HG03469 (cell line): ENCODE measurements around the gene OR2B3.
"Not testable (repeated sequence)": the region's sequence is repeated elsewhere in the genome, so short reads cannot be mapped to it uniquely, and the experiment has no call there.

Experiments
- ATAC-seq: cut with Tn5 transposase; IDR thresholded peaks from one replicate; pipeline ENCODE4 v1.9.1; 2021; ENCODE audit warnings: mild to moderate bottlenecking, moderate library complexity, moderate number of reproducible peaks; ENCODE audit not compliant: unreplicated experiment

Gene OR2B3, protein sequence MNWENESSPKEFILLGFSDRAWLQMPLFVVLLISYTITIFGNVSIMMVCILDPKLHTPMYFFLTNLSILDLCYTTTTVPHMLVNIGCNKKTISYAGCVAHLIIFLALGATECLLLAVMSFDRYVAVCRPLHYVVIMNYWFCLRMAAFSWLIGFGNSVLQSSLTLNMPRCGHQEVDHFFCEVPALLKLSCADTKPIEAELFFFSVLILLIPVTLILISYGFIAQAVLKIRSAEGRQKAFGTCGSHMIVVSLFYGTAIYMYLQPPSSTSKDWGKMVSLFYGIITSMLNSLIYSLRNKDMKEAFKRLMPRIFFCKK

DNA sequence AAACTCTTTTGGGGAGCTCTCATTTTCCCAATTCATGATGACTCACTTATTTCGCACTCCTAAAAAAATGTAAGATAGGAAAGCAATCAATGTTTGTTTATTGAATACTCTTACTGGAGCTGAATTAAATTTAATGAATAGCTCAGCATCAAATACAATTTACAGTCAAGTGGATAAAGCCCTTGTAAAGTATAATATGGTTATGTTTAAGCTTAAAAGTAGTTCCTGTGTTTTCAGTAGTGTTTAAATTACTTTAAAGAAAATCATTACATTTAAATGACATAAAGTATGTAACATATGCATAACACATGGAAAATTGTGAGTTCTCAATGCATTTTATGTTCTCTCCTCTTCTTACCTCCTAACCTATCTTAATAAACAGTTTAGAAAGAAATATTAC, at the start of gene OR2B3:
OR2B3 (minus strand) TSS at position 101 of the 400 bp plus-strand sequence; CDS start at position 36, 65 bp downstream.
- no peak for ATAC-seq

DNA sequence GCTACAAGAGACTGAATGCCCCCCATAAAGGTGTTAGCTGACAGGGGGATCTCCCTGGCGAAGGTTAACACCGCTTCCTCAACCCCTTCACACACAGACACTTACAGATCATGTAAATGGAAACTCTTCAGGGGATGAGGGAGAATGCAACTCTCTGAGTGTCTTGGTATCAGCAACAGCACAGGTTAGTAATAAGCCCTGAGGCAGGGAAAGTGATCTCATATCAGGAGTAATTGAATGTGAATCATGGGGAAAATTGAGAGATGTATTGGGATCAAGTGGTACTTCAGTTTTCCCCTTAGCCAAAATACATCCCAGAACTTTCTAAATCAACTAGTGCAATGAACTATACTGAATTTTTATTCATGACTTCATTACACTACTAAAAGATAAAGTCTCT, 44.6 kb upstream of the OR2B3 start:
- no peak for ATAC-seq

DNA sequence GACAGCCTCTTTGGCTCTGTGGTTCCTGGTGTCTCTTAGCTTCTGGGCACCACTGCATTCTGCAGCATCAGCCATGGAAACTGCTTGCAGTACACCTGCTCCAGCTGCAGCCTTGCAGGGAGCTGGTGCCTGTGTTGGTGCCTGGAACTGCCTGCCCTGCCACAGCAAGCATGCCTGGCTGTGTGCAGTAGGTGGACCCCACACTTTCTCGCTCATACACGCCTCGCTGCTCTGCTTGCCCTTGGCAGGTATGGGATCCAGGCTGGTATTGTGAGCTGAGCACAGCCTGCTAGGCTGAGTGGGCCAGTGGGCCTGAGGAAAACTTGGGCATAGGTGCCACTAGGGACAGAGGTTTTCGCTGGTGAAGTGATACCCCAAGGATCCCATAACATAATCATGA, 43.5 kb upstream of the OR2B3 start:
- ATAC-seq = no peak

DNA sequence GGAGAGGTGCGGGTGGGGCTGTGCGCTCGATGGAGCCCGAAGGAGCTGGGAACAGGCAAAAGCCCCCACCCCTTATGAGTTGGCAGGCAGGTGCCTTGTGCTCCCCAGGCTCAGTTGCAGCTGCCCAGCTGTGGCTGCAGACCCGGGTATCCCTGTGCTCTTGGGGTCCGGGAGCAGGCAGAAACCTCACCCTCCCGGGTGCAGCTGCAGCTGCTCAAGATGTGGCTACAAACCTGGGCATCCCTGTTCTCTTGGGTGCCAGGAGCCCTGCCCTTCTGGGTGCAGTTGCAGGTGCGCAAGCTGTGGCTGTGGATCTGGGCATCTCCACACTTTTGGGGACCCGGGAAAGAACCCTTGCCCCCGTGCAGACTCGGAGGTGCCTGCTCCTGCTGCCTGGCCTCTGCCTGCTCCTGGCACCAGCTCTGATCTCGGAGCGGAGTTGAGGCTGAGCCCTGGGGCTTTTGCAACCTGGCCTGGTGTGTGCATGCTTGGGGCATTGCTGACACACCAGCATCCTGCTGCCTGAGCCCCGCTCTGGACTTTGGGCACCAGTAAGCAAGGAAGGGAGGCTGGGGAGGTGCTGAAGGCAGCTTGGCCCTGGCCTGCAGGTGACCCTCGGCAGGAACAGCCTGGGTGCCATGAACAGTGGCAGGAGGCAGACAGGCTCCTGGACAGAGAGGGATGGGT, 42.4 kb upstream of the OR2B3 start:
- ATAC-seq = no peak

DNA sequence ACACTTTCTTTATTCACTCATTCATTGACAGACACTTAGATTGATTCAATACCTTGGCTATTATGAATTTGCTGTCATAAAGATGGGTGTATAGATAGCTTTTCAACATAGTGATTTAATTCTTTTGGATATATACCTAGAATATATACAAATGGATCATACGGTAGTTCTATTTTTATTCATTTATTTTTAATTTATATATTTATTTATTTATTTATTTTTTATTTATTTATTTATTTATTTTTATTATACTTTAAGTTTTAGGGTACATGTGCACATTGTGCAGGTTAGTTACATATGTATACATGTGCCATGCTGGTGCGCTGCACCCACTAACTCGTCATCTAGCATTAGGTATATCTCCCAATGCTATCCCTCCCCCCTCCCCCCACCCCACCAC, 27.9 kb upstream of the OR2B3 start:
- not testable (repeated sequence) for ATAC-seq

DNA sequence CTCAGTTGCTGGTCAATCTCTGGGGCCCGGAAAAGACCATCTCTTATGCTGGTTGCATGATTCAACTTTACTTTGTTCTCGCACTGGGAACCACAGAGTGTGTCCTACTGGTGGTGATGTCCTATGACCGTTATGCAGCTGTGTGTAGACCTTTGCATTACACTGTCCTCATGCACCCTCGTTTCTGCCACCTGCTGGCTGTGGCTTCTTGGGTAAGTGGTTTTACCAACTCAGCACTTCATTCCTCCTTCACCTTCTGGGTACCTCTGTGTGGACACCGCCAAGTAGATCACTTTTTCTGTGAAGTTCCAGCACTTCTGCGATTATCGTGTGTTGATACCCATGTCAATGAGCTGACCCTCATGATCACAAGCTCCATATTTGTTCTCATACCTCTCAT, 25.0 kb upstream of the OR2B3 start:
- ATAC-seq = no peak

DNA sequence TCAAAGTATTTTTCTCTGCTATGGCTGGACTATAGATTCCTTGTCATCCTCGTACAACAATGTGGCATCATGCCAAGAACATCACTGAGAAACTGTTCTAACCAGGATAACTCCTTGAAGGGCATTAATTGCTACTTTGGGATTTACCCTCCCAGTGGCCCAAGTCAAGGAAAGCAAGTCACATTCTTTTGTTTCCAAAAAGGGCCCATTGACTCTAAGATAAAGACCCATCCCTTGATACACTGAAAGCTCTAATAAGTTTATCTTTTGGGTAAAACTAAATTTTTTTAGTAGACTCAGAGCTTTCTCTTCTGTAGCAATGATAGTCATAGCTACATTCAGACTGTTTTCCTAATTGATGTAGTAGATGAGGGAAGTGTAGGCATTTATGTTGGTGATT, 20.6 kb upstream of the OR2B3 start, which contains the start of gene OR2J3:
OR2J3 (plus strand) TSS at position 301 of the 400 bp plus-strand sequence. CDS start 3,833 bp downstream, outside the sequence.
- no peak for ATAC-seq

DNA sequence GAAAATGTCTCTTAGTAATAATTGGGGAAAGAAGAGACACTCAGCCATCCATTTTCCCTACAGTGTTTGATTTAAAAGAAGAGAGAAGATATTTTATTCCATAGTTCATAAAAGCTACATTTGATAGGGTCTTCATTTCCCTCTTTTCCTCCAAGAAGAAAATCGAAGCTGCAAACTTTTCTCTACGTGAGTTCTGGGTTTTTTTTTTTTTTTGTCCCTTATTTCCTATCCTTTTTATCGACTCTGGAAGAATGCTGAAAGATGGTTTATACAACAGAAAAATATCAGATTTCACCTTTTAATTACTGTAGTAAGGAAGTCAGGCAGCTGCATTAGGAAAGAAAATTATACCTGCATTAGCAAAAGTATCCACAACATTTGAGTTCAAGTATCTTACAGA, 12.1 kb upstream of the OR2B3 start, which contains the start of gene OR2J1:
OR2J1 (plus strand) TSS at position 301 of the 400 bp plus-strand sequence. CDS start 1,453 bp downstream, outside the sequence.
- no peak for ATAC-seq

DNA sequence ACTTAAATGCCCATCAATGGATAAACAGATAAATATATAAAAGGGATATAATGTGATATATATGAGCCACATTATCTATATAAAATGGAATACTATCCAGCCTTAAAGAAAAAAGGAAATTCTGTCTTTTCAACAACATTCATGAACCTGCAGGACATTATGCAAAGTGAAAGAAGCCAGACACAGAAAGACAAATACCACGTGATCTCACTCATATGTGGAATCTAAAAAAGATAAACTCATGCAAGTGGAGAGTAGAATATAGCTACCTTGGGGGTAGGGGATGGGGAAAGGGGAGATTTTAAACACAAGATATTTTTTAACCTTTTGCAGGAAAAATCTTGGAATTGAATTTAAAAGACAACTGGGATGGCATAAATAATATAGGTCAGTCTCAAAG, 10.7 kb upstream of the OR2B3 start:
- ATAC-seq = no peak

DNA sequence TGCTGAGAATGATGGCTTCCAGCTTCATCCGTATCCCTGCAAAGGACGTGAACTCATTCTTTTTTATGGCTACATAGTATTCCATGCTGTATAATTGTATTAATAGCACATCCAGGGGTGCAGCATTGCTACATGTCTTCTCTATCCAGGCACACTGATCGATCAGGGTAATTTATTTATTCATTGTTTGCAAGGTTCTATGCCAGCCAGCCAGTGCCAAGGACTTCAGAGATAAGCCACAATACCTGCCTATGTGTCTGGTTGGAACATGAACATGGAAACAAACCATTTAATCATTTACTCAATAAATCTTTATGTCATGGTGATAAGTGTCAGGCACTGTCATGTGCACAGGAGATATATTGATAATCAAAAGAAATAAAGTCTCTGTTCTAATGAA, 5.8 kb upstream of the OR2B3 start:
- no peak for ATAC-seq

DNA sequence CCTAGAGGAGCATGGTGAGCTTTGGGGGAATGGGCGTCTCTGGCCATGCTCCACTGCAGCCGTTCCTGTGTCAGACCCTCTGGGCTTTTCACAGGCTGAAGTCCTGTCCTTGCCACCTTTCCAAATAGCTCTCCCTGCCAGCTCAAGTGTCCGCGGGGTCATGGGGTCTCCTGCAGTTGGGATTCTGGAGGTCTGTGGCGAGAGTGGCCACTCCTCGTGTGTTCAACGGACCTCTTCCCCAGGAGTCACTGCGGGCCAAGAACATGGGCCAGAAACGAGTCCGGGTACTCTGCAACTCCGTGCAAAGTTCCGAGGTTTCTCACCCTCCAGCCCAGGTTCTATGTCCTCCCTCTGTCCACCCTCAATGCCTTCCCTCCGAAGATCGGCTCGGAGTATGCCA, 4.7 kb downstream of the OR2B3 start:
- no peak for ATAC-seq

DNA sequence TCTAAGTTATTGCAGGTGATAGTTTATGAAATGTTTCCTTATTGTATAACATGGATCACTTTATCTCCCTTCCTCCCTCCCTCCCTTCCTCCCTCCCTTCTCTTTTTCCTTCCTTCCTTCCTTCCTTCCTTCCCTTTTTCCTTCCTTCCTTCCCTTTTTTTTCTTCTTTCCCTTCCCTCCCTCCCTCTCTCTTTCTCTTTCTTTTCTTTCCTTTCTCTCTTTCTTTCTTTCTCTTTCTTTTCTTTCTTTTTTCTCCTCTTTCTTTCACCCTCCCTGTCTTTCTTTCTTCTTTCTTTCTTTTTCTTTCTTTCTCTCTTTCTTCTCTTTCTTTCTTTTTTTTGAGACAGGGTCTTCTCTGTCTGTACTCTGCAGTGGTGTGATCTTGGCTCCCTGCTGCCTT, 5.8 kb downstream of the OR2B3 start:
- no peak for ATAC-seq

DNA sequence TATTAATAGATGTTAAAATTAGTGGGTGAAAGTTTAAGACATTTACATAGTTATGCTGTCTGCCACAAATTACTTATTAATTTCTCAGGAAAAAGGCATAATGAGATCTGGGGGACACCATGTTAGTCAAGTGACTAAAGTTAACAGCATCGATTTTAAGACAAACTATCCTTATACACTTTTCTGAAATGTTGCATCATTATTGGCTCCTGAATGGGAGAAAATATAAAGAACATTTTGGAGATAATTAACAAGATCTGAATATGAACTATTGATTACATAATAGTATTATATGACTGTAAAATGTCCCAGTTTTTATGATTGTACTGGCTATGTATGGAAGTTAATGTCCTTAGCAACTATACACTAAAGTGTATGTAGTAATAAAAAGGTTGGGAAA, 7.9 kb downstream of the OR2B3 start:
- no peak for ATAC-seq

DNA sequence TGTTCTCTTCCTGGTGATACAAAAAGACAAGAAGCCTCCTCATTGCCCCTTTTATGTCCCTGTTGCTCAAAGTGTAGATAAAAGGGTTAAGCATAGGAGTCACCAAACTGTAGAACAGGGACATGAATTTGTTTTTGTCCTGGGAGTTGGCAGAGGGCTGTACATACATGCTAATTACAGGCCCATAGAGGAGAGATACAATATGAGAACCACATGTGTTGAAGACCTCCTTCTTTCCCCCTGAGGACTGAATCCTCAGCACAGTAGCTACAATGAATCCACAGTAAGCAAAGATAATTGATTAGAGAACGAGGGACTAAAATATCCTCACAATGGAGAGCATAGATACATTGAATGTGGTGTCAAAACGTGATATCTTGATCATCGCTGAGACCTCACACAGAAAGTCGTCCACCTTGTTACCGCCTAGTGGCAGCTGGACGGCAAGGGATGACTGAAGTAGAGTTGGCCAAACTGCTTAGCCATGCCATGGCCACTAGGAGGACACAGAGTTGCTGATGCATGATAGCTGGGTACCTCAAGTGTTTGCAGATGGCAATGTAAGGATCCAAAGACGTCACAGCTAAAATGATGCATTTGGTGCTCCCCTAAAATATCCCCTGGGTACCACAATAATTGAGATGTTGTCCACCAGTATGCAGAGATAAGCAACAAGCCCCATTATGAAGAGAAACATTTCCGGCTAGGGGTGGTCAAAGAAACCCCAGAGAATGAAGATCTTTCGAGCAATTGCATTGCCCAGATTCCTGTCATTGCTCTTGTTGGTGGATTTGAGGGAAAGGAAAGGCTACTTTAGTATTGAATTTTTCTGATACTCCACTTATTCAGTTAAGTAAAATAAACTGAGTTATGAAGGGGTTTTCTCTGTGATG, 15.0 kb downstream of the OR2B3 start:
- ATAC-seq = no peak

DNA sequence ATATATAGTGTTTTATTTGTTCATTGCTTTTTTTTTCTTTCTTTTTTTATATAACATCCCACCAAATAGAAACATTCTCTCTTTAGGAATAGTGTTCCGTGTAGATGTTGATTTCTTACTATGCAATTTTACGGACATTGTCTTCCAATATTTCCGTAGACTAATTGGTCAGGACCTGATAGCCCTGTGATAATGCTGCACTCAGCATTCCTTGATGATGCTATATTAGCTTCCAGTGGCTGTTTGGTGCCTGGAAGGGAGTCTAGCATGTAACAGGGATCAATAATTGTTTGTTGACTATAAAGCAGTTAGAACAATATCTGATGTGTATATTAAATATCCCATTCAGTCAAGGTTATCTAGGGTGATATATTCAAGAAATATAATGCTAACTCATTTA, 35.4 kb downstream of the OR2B3 start:
- ATAC-seq = no peak

DNA sequence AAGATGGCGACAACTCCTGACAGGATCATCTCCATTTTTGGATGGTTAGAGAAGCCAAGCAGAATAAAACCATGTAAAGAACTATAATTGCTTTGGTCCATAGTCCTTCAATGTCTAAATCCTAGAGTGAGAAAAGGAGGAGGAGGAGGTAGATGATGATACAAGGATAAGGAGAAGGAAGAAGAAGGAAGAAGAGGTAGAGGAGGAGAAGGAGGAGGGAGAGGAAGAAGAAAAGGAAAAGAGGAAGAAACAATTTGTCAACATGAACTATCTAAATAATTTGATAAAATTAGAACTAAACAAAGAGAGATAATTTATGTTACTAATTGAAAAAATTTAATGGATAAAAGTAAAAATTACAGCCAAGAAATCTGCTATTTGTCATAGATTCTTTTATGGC, 42.0 kb downstream of the OR2B3 start, which contains the start of gene OR2W1:
OR2W1 (minus strand) TSS at position 101 of the 400 bp plus-strand sequence; CDS start at position 101, 0 bp downstream.
- ATAC-seq = no peak
